Left lung (tissue), 10 donors: ENCODE results near the gene CNTN4. TPM values are rescaled to one million over a fixed set of nuclear protein-coding genes. Genes with fewer than 3 reads are reported as not detected.

Source experiments
- ATAC-seq: fragments of 200-7000 bp; cut with Tn5 transposase; one replicate; pipeline ENCODE4 v1.9.1; 2020; ENCODE audit warnings: moderate library complexity
- DNase-seq, 4 donors: peaks; one replicate each; pipeline ENCODE4 v3.0.0-alpha.2; 2013 to 2020
- H3K27ac ChIP-seq, 2 donors: fragments of 200-600 bp; sonication (generic) in 1 of 2; one replicate each; pipeline versions ENCODE4 v1.5.0 to v1.8.0; 2020 to 2021
- H3K27me3 ChIP-seq, 2 donors: fragments of 200-600 bp; sonication (generic) in 1 of 2; one replicate each; pipeline versions ENCODE4 v1.5.0 to v1.8.0; 2020 to 2021
- H3K36me3 ChIP-seq, 2 donors: fragments of 200-600 bp; sonication (generic) in 1 of 2; one replicate each; pipeline versions ENCODE4 v1.5.0 to v1.8.0; 2020 to 2021
- H3K4me1 ChIP-seq, 2 donors: fragments of 200-600 bp; one replicate each; pipeline ENCODE4 v1.8.0; 2021
- H3K4me3 ChIP-seq, 2 donors: fragments of 200-600 bp; sonication (generic) in 1 of 2; one replicate each; pipeline versions ENCODE4 v1.5.0 to v1.8.0; 2020 to 2021; ENCODE audit warnings: mild to moderate bottlenecking in 1 of 2
- H3K9me3 ChIP-seq, 2 donors: fragments of 200-600 bp; sonication (generic) in 1 of 2; one replicate each; pipeline versions ENCODE4 v1.5.0 to v1.8.0; 2020 to 2021
- intact Hi-C, 2 donors: fragments of 100-400 bp; cut with DNase I; formaldehyde crosslinking; loops; one replicate each; pipeline versions ENCODE4 v1.11.2 to v1.14.2; 2022
- polyA plus RNA-seq, 6 donors: library from polyadenylated mRNA; unstranded; fragments of 120-200 nt; gene quantifications; one replicate each; pipeline ENCODE4 v1.2.1, GENCODE V29; 2013; ENCODE audit not compliant: insufficient read length in 6 of 6
- total RNA-seq, 2 donors: library from RNA; stranded (reverse); fragmentation: NEBNext Ultra II Directional; extraction: Animal tissue kit (Norgen Biotek cat#: 25700); gene quantifications; one replicate each; pipeline ENCODE4 v1.2.1, GENCODE V29; 2021
- TF ChIP-seq, protein P1 (sequence below), 2 donors: fragments of 200-600 bp; sonication (generic) in 1 of 2; IDR thresholded peaks; one replicate each; pipeline versions ENCODE4 v1.5.0 to v1.8.0; 2021; ENCODE audit warnings: antibody characterized with exemption in 2 of 2
- donor health status: DM: no; HTN: yes; CAD: no.
- donor health status: DM: no; HTN: no; CAD: no.

The CNTN4 gene
- total and polyA plus RNA-seq, 8 donors, result 5.9 to 10.4 (median 8.2) TPM

DNA sequence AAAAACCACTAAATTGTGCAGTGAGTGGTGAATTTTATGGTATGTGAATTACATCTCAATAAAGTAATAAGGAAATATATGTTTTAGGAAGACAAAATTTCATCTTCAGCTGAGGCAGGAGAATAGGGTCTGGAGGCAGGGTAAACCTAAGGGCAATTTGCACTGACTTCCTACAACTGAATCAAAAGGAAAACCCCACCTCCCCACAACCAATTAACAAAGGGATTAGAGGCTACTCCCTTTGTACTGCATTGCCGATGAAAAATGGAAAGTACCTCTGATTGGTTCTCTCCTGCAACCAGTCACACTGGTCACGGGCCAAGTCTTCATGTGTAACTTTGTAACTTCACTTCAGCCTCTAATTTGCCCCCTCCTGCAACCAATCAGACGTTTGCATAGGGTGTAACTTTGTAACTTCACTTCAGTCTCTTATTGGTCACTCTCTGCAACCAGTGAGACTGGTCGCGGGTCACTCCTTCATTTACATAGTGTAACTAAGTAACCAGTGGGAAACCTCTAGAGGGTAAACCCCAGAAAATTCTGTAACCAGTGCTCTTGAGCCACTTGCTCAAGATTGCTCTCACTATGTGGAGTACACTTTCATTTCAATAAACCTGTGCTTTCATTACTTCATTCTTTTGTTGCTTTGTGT lies 244.5 kb downstream of the CNTN4 start:
- peak; percentile 47 for ATAC-seq
- Histone ChIP-seq H3K4me3 (no peak overlapping the region), H3K27me3 (no peaks in the 10 kb centered on the region), H3K27ac (no peak overlapping the region), H3K4me1 (no peaks in the 10 kb centered on the region), H3K9me3 (no peaks in the 10 kb centered on the region), H3K36me3 (no peaks in the 10 kb centered on the region)
- intact Hi-C loops, result no loop called here
- DNase-seq, result no peak
- TF ChIP-seq, protein P1, sequence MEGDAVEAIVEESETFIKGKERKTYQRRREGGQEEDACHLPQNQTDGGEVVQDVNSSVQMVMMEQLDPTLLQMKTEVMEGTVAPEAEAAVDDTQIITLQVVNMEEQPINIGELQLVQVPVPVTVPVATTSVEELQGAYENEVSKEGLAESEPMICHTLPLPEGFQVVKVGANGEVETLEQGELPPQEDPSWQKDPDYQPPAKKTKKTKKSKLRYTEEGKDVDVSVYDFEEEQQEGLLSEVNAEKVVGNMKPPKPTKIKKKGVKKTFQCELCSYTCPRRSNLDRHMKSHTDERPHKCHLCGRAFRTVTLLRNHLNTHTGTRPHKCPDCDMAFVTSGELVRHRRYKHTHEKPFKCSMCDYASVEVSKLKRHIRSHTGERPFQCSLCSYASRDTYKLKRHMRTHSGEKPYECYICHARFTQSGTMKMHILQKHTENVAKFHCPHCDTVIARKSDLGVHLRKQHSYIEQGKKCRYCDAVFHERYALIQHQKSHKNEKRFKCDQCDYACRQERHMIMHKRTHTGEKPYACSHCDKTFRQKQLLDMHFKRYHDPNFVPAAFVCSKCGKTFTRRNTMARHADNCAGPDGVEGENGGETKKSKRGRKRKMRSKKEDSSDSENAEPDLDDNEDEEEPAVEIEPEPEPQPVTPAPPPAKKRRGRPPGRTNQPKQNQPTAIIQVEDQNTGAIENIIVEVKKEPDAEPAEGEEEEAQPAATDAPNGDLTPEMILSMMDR (IDR thresholded peaks at IDR 0.05), result no peak

DNA sequence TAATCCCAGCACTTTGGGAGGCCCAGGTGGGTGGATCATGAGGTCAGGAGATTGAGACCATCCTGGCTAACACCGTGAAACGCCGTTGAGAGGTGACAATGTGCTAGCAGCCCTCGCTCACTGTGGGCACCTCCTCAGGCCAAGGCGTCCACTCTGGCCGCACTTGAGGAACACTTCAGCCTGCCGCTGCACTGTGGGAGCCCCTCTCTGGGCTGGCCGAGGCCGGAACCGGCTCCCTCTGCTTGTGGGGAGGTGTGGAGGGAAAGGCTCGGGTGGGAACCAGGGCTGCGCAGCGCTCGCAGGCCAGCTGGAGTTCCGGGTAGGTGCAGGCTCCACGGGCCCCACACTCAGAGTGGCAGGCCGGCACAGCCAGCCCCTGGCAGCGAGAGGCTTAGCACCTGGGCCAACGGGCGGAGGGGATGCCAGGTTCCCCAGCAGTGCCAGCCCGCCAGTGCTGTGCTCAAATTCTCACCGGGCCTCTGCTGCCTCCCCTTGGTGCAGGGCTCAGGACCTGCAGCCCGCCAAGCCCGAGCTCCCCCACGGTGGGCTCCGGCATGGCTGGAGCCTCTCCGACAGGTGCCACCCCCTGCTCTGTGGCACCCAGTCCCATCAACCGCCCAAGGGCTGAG lies 253.6 kb downstream of the CNTN4 start:
- DNase-seq (peak in 1 of 4 donors; percentile 78), ATAC-seq (no peak)
- H3K4me3 ChIP-seq, result no peak overlapping the region
- H3K4me1 ChIP-seq, result no peaks in the 10 kb centered on the region
- TF ChIP-seq, protein P1 (IDR thresholded peaks at IDR 0.05), result no peak
- intact Hi-C loops, result no loop called here
- H3K27ac ChIP-seq, result no peak overlapping the region
- H3K27me3 ChIP-seq, result no peaks in the 10 kb centered on the region
- peaks cover 0 to 9% of the 10 kb centered on the region in 2 donors for H3K9me3 ChIP-seq
- H3K36me3 ChIP-seq, result no peaks in the 10 kb centered on the region

DNA sequence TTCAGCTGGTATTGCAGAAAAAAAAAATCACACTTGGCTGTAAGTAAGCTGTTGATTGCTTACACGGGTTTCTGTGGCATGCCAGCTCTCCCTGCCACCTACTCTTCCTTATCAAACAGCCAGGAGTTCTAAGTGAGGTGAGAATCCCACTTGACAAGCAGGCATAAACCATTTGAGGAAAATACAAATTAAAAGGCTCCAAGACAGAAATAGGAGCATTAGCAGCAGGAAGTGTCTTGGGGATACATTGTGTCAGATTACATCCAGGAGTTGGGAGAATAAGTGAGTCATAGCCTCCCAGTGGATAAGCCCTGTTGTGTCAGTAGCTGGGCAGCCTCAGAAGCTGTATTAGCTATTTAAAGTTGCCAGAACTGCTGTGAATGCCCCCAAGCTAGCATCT lies 256.0 kb downstream of the CNTN4 start:
- no peak overlapping the region for H3K4me3 ChIP-seq
- H3K36me3 ChIP-seq, result no peaks in the 10 kb centered on the region
- H3K27me3 ChIP-seq, result no peaks in the 10 kb centered on the region
- ATAC-seq (peak; percentile 79), DNase-seq (no peak)
- peaks cover 0 to 9% of the 10 kb centered on the region in 2 donors for H3K9me3 ChIP-seq
- H3K4me1 ChIP-seq, result no peaks in the 10 kb centered on the region
- TF ChIP-seq, protein P1 (IDR thresholded peaks at IDR 0.05), result no peak
- intact Hi-C loops, result no loop called here
- H3K27ac ChIP-seq, result no peak overlapping the region

DNA sequence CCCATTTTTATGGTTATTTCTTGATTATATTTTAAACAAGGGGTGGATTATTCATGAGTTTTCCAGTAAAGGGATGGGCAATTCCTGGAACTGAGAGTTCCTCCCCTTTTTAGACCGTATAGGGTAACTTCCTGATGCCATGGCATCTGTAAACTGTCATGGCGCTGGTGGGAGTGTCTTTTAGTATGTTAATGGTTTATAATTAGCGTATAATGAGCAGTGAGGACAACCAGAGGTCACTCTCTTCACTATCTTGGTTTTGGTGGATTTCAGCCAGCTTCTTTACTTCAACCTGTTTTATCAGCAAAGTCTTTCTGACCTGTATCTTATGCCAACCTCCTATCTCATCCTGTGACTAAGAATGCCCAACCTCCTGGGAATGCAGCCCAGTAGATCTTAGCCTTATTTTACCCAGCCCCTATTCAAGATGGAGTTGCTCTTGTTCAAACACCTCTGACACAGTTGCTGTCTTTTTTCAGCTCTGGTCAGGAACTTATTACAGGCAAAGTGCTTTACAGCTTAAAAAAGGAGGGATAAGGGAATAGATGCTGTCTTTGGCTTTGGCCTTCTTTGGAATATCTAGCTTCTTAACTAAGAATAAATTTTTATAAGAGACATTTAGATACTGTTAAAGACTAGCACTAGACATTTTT lies 257.8 kb downstream of the CNTN4 start:
- Histone ChIP-seq H3K36me3 (no peaks in the 10 kb centered on the region), H3K4me1 (no peaks in the 10 kb centered on the region), H3K9me3 (peaks cover 0 to 9% of the 10 kb centered on the region in 2 donors), H3K4me3 (no peak overlapping the region), H3K27ac (no peak overlapping the region), H3K27me3 (no peaks in the 10 kb centered on the region)
- ATAC-seq (no peak), DNase-seq (no peak)
- TF ChIP-seq, protein P1 (IDR thresholded peaks at IDR 0.05), result no peak
- intact Hi-C loops, result no loop called here

DNA sequence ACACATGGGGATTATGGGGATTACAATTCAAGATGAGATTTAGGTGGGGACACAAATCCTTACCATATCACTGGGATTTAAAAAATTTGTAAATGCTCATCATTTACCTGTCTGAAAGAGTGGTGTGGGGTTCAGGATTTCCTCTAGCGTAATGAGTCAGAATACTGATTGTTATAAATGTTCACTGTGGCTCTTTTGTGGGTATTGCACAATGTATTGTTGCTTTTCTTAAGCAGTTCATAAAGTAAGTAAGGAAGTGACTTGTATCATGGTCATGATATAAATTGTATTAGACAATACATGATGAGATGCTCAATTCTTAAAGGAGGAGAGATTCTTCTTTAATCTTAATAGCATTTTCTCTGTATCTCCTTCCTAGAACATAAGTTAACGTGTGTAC lies 262.1 kb downstream of the CNTN4 start:
- no peaks in the 10 kb centered on the region for H3K9me3 ChIP-seq
- intact Hi-C loops, result no loop called here
- DNase-seq (no peak), ATAC-seq (no peak)
- no peaks in the 10 kb centered on the region for H3K36me3 ChIP-seq
- H3K27ac ChIP-seq, result no peak overlapping the region
- no peaks in the 10 kb centered on the region for H3K4me1 ChIP-seq
- TF ChIP-seq, protein P1 (IDR thresholded peaks at IDR 0.05), result no peak
- no peak overlapping the region for H3K4me3 ChIP-seq
- H3K27me3 ChIP-seq, result no peaks in the 10 kb centered on the region
